GM19455 (cell line): ENCODE results near the gene APPL1.

Experiments used
- ATAC-seq: cut with Tn5 transposase; IDR thresholded peaks from one replicate; pipeline ENCODE4 v1.9.1; 2021; ENCODE audit not compliant: unreplicated experiment

Gene APPL1

GRCh38 chr3:57227204-57227929 is at the start of gene APPL1:
Gene APPL1 (plus strand): TSS chr3:57227729. CDS start chr3:57227884, 155 bp downstream.
- ATAC-seq: peak; percentile 93

GRCh38 chr3:57179580-57180410 is 47.7 kb upstream of the APPL1 start:
- ATAC-seq: no peak

GRCh38 chr3:57184526-57184925 is 43.0 kb upstream of the APPL1 start:
- no peak for ATAC-seq

- ATAC-seq: no peak
These were observed 35.5 kb upstream of the APPL1 start for GRCh38 chr3:57192028-57192427.

- no peak for ATAC-seq
These were observed 32.9 kb upstream of the APPL1 start for GRCh38 chr3:57194641-57195040.

GRCh38 chr3:57199895-57200297 is 27.6 kb upstream of the APPL1 start, which contains the start of gene HESX1:
Gene HESX1 (minus strand): TSS chr3:57199978. CDS start chr3:57199918, 60 bp downstream.
- ATAC-seq: no peak

DNA sequence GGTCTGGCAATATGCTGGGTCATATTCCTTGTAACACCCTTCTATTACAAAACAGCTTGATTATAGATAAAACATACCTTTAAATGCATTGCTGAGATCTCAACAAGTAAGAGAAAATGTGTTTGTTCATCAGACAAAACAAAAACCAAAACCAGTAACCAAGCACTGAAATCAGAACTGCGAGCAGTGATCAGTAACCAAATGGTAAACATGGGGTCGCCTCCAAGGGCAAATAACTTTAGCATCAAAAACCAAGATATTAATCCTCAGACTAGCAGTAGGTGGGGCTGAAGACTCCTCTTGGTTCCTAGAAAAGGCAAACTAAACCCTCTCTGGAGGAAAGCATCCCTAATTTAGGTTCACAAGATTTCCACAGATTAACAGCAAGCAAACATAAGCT is 21.1 kb upstream of the APPL1 start:
- no peak for ATAC-seq

DNA sequence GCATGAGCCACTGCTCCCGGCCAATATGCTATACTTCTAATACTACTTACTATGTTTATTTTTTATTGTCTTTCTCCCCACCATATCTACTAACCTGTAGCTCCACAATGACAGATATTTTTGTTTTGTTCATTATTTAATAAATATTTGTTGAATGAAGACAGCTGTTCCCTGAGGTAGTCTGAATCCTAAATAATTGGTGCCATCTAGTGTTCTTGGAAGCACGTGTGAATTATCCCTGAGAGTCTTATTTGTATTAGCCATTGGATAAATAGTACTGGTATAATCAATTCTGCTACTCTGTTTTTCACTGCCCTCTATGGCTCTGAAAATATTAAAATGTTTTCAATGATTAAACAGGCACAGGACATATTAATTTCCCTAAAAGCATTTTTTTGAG is 5.6 kb upstream of the APPL1 start:
- no peak for ATAC-seq

DNA sequence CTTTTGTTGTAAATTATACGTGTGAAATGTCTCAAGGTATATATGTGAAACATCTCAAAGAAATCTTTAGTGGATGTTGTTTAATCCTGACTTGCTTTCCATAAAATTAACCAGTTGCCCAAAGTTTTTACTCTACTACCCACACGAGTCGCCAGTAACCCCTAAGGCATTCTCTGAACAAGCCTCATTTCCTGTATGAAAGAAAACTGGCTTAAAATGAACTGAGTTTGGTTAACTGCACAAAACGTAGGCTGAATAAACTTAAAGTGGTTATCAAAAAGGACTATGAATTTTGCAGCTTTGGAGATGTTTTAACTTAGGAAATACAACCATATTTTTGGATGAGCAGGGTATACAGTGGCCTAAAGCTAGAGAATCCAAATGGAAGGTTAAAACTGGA is 2.7 kb upstream of the APPL1 start:
- ATAC-seq: no peak

DNA sequence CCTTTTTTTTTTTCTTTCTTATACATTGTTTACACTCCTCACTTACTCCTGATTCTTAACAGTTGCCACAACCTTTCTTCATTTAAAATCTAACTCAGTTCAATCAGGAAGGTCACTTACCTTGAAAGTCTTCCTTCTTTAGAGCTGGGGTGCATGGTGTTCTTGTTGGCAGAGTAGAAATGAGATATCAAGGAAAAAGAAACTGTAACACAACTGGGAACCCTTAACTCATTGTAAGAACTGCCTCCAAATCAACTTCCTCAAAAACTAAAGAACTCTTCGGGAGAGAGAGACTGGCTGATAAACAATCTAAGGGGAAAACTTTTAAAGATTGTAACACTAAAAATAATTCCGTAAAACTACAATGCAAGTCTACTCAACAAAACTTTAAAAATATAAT is 1.4 kb upstream of the APPL1 start:
- no peak for ATAC-seq

DNA sequence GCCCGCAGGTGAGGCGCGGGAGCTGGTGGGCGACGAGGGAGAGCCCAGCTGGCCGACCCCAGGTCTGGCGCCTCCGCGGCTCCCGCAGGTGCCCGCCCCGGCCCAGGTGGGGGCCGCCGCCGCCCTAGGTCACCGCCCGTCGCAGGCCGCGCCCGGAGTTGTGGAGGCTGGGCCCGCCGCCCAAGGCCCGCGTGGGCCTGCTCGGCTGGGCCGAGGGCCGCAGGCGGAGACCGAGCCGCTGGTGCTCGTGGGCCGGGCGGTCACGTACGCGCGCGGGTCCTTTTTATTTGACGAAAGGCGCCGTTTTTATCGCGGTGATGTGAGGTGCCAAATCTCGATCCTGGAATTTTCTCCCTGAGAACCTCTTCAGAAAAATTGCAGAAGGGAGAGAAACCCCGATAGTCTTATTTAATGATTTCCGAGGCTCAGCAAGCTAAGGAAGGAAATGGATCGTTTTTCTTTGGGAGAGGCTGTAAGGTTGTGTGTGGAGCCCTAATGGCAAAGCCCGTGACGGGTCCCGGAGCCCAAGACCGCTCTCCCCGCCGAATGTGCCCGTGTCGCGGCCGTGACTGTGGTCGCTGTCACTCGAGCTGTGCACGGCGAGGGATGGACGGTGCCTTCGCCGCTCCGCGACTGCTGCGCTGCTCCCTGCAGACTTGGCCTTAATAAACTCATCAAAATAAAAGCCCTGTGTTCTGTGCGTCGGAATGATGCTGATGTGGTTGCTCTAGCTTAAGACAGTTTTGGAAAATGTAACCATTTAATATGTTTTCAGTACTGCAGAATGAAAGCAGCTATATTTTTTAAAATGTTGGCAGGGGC is 612 bp downstream of the APPL1 start:
- peak; percentile 47 for ATAC-seq

GRCh38 chr3:57230006-57230405 is 2.5 kb downstream of the APPL1 start:
- ATAC-seq: no peak

- no peak for ATAC-seq
These were observed 6.3 kb downstream of the APPL1 start for GRCh38 chr3:57233799-57234198.

GRCh38 chr3:57234613-57235575 is 7.4 kb downstream of the APPL1 start:
- no peak for ATAC-seq

GRCh38 chr3:57244946-57245345 is 17.4 kb downstream of the APPL1 start:
- ATAC-seq: no peak

- no peak for ATAC-seq
These were observed 24.9 kb downstream of the APPL1 start for GRCh38 chr3:57252404-57252803.

DNA sequence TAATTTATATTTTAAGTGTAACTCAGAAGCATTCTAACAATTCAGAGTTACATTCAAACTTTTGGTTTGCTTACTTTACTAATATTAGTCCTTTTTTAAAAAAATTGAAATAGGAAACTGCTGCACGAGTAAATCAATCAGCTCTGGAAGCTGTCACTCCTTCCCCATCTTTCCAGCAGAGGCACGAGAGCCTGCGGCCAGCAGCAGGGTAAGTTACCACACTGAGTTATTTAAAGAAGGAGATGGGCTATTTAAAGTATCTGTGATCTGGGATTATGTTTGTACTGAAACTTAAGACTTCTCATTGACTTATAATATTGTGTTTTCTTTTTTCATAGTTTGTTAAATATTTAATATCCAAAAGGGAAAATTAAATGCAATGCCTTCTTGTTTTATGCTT is 29.3 kb downstream of the APPL1 start:
- no peak for ATAC-seq

GRCh38 chr3:57257678-57258077 is 30.1 kb downstream of the APPL1 start:
- no peak for ATAC-seq

GRCh38 chr3:57261119-57261518 is 33.6 kb downstream of the APPL1 start:
- no peak for ATAC-seq

- ATAC-seq: no peak
These were observed 34.4 kb downstream of the APPL1 start for GRCh38 chr3:57261929-57262328.
